ENCODE results near the gene DIRAS1.

The DIRAS1 gene

DNA sequence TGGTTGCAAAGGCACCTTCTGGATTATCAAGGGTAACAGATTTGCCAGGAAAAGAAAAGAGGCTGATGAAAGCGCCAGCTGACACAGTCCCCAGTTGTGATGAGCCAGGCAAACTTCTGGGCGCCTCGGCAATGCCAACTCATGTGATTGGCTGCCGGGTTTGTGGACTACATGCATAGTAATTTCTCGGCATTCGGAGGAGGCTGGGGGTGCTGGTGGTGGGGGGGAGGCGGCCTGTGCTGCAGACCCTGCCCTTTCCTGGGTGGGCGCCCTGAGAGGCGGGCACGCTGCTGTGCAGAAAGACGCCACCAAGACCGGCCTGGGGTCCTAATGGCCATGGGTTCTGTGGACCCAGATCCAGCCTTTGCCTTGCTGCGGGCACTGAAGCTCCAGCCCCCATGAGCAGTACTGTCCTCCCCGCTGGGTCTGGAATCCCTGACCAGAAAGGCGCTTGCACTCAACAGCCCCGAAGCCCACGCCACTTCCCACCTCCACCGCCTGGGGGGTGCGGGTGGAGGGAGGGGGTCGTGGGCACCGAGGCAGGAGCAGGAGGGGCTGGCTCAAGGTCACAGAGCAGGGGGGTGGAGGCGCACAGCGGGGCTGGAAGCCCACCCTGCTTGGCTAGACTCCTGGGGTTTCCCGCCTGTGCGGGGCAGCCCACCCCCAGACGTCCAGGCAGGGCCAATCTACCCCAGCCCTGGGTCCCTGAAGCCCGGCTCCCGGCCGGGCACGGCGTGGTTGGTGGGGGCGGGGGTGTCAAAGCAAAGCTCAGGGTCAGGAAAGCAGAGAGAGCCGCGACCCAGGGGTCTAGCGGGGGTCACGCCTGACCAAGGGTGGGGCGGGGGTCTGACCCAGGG, 1.0 kb downstream of the DIRAS1 start:
- TF ChIP-seq, protein P1, sequence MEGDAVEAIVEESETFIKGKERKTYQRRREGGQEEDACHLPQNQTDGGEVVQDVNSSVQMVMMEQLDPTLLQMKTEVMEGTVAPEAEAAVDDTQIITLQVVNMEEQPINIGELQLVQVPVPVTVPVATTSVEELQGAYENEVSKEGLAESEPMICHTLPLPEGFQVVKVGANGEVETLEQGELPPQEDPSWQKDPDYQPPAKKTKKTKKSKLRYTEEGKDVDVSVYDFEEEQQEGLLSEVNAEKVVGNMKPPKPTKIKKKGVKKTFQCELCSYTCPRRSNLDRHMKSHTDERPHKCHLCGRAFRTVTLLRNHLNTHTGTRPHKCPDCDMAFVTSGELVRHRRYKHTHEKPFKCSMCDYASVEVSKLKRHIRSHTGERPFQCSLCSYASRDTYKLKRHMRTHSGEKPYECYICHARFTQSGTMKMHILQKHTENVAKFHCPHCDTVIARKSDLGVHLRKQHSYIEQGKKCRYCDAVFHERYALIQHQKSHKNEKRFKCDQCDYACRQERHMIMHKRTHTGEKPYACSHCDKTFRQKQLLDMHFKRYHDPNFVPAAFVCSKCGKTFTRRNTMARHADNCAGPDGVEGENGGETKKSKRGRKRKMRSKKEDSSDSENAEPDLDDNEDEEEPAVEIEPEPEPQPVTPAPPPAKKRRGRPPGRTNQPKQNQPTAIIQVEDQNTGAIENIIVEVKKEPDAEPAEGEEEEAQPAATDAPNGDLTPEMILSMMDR (IDR thresholded peaks at IDR 0.05; ENCODE audit: insufficient read depth, missing control alignments): no peak
- no peak for FAIRE-seq
- no peak for DNase-seq (ENCODE audit: insufficient read length, low spot score)

DNA sequence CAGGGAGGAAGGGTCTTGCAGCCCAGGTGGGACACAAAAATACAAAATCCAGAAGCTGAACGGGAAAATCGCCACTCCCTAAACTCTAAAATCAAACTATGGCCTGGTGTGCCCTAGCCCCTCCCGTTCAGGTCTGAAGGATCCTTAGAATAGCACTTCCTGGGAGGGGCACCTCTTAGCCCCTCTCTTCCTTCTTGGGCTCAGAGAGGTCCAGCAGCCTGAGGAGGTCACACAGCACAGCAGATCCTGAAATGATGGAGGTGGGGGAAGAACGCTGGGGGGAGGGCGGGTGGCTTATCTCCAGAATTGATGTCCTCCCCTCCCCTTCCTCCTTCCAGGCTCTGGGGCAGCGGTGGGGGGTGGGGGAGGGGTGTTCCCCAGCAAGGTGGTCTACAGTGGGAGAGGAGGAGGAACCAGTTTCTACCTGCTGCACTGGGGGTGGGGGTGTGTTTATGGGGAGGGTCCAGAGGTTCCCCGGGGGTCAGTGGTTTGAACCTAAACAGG, 1.9 kb downstream of the DIRAS1 start:
- no peak for DNase-seq (ENCODE audit: insufficient read length, low spot score)
- no peak for FAIRE-seq
- TF ChIP-seq, protein P1 (IDR thresholded peaks at IDR 0.05; ENCODE audit: insufficient read depth, missing control alignments): no peak

DNA sequence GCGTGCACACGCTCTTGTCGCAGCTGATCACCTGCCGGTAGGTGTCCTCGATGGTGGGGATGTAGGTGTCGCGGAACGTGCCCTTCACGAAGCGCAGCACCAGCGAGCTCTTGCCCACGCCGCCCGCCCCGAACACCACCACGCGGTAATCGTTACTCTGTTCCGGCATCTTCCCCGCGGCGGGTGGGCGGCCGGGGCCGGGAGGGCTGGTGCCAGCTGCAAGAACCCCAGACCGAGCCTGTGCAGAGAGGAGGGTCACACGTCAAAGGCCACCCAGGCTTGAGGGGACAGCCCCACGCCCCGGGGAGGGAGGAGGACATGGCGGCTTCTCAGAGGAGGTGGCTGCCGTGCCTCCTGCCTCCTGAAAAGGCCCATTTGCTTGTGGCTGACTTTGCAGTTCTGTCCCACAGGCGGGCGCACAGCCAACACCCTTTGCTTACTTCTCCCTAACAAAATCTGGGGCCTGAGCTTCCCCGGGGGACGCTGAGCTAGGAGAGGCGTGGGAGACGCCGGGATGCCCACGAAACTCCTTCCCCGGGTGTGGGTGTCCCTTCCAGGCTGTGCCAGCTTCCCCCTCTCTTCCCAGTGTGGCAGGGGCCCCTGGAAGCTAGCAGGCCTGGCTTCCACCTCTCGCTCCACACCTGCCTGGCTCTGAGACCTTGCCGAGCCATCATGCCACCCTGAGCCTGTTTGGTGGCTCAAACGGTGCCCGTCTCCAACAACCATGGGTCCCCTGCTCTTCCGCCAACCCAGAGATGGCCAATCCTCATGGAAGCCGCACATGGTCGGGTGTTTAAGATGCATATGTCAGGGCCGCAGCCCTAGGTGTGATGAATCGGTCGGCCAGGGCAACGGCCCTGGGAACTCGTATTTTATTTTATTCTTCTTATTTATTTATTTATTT, 3.3 kb downstream of the DIRAS1 start:
- TF ChIP-seq, protein P1 (IDR thresholded peaks at IDR 0.05; ENCODE audit: insufficient read depth, missing control alignments): no peak
- FAIRE-seq (no peak), DNase-seq (ENCODE audit: insufficient read length, low spot score) (no peak)

DNA sequence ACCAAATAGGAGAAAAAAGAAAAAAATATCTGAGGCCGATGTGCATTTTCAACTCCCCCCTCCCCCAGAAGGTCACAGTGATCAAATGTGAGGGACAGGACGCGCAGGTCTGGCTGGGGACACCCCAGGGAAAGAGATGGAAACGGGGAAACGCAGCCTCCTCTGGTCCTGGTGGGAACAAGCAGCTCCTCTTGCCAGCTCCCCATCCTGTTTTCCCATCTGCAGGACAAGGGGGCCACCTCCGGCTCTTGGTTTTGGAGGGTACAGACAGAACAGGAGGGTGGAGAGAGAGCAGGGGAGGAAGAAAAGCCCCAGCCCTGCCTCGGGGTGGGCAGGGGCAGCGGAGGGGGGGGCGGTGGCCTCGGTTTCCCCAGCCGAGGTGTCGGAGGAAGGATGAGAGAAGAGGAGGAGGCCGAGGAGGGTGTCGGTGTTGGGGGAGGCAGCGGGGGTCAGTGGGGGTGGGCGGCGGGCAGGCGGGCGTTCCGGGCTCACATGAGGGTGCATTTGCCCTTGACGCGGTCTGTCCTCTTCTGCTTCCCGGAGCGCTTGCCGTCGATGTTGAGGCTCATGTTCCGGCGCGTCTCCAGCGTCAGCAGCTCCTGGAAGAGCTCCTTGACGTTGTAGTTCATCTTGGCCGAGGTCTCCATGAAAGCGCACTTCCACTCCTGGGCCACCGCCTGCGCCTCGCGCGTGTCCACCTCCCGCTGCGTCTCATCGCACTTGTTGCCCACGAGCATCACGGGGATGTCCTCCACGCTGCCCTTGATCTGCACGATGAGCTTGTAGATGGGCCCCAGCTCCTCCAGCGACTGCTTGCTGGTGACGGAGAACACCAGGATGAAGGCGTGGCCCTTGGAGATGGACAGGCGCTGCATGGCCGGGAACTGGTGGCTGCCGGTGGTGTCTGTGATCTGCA, 4.2 kb downstream of the DIRAS1 start:
- FAIRE-seq: no peak

DNA sequence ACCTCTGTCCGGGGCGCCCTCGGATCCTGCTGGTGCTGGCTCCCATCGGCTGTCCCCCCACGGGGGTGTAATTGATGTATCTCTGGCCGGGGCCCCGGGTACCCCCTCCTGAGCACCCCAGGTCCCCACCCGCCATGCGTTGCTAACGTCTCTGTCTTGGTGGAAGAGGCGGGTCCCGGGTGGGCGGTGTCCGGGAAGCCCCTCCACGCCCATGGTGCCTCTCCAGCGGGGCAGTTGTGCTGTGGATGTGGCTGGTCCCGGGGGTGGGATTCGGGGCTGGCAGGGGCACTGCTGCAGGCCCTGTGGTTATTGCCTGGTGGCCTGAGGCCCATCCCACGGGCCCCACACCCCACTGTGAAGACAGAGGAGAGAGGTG, 4.9 kb downstream of the DIRAS1 start:
- DNase-seq (ENCODE audit: insufficient read length, low spot score): no peak
- TF ChIP-seq, protein P1 (IDR thresholded peaks at IDR 0.05; ENCODE audit: insufficient read depth, missing control alignments): no peak
- no peak for FAIRE-seq

More for the DNA sequence above, 4.2 kb downstream of the DIRAS1 start:
- TF ChIP-seq, protein P1 (IDR thresholded peaks at IDR 0.05; ENCODE audit: insufficient read depth, missing control alignments): no peak
- no peak for DNase-seq (ENCODE audit: insufficient read length, low spot score)

DNA sequence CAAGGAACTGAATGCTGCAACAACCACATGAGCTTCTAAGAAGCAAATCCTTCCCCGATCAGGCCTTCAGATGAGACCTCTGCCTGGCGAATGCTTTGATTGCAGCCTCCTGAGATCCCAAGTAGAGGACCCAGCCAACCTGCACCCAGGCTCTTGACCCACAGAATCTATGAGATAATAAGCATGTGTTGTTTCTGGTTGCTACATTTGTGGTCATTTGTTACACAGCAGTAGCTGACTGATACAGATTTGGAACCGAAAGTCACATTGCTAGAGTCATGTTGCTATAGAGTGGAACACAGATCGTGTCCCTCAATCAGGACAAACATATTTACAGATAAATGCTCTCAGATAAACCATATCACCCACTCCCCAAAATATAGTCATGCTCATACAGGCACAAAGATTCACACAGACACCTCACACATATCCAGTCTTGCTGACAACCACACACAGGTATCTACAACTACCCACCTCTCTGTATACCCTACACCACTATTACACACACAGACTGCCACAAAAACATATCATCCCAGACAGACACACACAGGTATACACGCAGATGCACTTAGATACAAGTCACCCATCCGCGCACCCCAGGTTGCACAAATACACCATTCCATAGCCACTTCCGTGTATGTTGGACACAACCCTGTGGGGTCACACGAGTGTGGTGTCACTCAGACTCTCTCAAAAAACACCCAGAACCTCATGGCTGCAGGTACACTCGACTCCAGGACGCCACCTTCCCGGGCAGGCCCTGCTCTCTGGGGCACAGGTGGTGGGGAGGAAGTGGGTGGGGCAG, 5.5 kb downstream of the DIRAS1 start:
- TF ChIP-seq, protein P1 (IDR thresholded peaks at IDR 0.05; ENCODE audit: insufficient read depth, missing control alignments): no peak
- no peak for FAIRE-seq
- no peak for DNase-seq (ENCODE audit: insufficient read length, low spot score)

Measured in D721Med (cell line).